HG02973 (cell line): ENCODE measurements around the gene ARID2.

Experiments used
- ATAC-seq: cut with Tn5 transposase; IDR thresholded peaks from one replicate; pipeline ENCODE4 v1.9.1; 2021; ENCODE audit warnings: moderate library complexity; ENCODE audit not compliant: unreplicated experiment

Gene ARID2

GRCh38 chr12:45762185-45763110 lies 32.9 kb downstream of the ARID2 start:
- ATAC-seq: no peak

DNA sequence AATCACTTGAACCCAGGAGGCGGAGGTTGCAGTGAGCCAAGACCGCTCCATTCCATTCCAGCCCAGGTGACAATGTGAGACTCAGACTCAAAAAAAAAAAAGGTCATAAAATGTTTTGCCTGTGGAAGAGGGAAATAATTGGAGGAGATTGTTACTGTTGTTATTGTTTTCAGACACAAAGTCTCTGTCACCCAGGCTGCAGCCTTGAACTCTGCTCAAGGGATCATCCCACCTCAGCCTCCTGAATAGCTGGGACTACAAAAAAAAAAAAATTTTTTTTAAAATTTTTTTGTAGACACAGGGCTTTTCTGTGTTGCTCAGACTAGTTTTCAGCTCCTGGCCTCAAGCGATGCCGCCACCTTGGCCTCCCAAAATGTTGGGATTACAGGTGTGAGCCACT lies 33.9 kb downstream of the ARID2 start:
- no peak for ATAC-seq

DNA sequence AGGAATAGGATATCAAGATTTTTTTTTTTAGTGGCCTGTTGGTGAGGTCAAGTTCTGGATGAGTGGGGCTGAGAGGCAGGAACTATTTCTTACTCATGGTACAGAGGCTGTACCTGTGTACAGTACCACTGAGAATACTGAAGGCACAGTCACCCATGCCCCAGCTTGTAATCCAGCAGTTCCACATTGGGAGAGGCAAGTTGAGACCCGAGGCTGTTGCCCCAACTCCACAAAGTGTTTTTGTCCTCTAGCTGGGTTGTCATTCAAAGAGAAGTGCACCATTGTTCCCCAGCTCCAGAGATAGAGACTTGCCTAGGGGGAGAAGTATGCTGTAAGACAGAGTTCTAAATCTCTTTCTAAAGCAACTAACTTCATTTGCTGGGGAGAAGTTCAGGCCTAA lies 38.7 kb downstream of the ARID2 start:
- no peak for ATAC-seq

DNA sequence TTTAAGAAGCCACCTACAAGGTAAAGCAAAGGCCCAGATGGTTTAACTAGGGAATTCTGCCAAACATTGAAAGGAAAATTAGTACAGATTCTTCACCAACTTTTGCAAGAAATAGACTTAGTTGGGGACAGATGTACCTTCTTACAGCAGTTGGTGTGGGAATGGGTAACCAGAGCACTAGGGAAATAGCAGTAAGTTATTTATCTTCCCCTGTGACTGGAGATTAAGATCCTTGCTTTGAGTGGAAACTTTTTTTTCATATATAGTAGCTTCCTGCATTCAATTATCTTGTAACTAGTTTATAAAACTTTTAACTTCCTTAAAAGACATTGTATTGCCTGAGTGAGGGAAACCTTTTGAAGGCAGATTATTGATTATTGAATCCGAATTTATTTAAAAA lies 44.2 kb downstream of the ARID2 start:
- no peak for ATAC-seq

DNA sequence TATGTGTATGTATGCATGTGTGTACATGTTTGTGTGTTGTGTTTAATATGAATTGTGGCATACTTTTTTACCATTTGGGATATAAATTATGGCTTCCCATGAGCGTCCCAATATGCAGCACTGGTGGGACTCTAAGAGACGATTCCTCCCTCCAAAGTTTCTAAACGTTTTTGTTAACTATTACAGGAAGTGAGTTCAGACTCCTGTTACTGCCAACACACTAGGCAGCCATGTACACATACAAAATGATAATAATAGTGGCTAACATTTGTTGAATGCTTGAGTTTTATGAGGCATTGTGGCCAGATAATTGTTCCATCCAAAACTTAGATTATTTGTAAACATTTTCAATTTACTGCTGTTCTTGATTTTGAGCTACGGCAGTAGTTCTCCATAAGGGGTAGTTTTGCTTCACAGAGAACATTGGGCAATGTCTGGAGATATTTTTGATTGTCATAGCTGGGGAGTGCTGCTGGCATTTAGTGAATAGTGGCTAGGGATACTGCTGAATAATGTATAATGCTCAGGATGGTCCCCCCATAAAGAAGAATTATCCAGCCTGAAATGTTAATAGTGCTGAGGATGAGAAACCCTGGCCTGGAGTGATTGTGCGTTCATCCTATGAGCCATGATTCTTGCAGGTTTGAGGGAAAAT lies 45.1 kb downstream of the ARID2 start:
- no peak for ATAC-seq

DNA sequence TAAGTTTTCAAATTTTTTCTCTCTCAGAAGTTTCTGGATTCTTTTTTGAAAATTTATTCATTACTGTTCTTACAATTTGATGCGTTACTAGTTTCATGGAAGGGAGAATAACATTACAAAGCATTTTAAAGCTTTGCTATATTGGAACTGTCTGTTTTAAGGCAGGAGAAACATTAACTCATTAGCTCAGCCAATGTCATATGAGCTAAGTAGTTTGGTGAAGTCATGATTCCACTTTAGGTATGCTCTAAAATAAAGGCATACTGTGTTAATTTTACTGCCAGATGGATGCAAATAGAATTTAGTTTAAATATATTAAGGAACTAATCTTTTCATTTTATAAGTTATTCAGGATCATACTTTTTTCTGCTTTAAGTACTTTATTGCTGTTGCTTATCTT lies 46.0 kb downstream of the ARID2 start:
- ATAC-seq: no peak

DNA sequence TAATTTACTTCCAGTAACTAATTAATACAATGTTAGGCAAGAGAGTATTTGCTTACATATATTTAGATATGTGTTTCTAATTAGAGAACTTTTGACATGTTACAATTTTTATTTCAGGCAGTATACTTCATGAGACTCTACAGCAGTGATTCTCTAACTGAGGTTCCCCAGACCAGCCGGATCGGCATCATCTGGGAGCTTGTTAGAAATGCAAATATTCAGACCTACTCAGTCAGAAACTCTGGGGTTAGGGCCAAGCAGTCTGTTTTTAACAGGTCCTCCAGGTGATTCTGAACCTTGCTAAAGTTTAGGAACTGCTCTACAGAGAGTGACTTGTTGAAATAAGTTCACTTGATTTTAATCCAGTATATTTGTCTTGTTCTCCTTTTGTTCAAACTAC lies 46.5 kb downstream of the ARID2 start:
- ATAC-seq: no peak

DNA sequence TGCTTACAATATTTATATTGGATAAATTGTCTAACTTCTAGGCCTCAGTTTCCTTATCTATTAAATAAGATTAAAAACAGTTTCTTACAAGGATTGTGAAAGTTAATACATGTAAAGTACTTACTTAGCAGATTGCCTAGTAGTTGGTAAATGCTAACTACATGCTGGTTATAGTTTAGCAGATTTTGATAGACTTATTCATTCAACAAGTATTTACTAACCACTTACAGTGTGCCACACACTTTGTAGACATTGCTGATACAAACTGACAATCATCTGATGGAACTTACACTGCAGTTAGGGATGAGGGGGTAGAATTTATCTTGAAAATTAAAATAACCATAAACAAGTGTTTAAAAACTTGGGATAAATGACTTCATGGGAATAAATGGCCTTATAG lies 50.4 kb downstream of the ARID2 start:
- no peak for ATAC-seq

GRCh38 chr12:45781080-45781479 lies 51.6 kb downstream of the ARID2 start:
- no peak for ATAC-seq

GRCh38 chr12:45785315-45785714 lies 55.8 kb downstream of the ARID2 start:
- ATAC-seq: no peak

- ATAC-seq: no peak
Observed at GRCh38 chr12:45789025-45789424, 59.5 kb downstream of the ARID2 start.

GRCh38 chr12:45794422-45794821 lies 64.9 kb downstream of the ARID2 start:
- ATAC-seq: no peak

- ATAC-seq: no peak
Observed at GRCh38 chr12:45801625-45802024, 72.1 kb downstream of the ARID2 start.

- no peak for ATAC-seq
Observed at GRCh38 chr12:45803111-45803510, 73.6 kb downstream of the ARID2 start.

- no peak for ATAC-seq
Observed at GRCh38 chr12:45816652-45817051, 87.1 kb downstream of the ARID2 start.

DNA sequence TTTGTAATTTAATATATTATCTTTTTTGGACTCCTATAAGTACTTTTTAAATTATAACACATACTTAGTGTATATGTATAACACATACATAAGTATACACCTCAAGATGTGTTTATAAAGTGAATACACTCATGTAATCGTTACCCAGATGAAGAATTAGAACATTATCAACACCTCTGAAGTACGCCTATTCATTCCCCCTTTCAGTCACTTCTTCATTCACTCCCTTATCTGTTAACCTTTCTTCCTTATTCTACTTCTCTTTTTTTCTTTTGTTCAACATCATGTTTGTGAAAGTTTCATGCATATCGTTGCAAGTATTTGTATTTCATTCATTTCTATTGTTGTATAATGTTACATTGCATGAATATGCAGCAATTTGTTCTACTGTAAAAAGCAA lies 98.5 kb downstream of the ARID2 start:
- no peak for ATAC-seq

- no peak for ATAC-seq
Observed at GRCh38 chr12:45828402-45828801, 98.9 kb downstream of the ARID2 start.

GRCh38 chr12:45831590-45831989 lies 102.1 kb downstream of the ARID2 start:
- no peak for ATAC-seq

- no peak for ATAC-seq
Observed at GRCh38 chr12:45833401-45833800, 103.9 kb downstream of the ARID2 start.

DNA sequence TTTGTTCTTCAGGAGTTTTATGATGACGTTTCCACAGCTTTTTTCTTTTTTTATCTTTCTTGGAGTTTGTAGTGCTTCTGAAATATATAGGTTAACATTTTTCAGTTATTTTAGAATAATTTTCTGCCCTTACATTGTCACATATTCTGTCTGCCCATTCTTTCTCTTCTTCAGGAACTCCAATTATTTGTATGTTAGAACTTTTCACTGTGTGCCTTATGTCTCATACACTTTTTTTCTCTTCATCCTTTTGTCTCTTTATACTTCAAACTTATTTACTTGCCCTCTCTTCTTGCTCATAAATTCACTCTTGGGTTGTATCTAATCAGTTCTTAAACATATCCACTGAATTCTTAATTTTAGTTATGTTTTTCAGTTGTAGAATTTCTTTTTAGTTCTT lies 105.3 kb downstream of the ARID2 start:
- ATAC-seq: no peak

GRCh38 chr12:45839917-45840316 lies 110.4 kb downstream of the ARID2 start:
- ATAC-seq: no peak

DNA sequence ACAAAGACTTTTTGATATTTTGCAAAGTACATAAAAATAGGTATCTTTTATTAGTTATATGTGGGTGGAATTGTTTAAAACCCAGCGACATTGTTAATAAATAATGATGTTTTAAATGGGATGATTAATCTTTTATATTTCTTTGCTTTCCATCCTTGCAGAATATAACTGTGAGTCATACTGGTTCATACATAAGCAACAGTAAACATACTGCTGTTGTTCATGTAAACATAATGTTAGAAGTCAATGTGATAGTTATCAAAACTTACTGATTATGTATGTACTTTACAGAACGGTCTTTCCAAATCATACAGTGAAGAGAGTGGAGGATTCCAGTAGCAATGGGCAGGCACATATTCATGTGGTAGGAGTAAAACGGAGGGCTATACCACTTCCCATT lies 119.8 kb downstream of the ARID2 start:
- no peak for ATAC-seq
